Endothelial cell of umbilical vein (primary cell): Measurements from ENCODE around the gene SLC7A10. TPM values are rescaled to one million over a fixed set of nuclear protein-coding genes. Genes with fewer than 3 reads are reported as not detected.

Experiments
- BruUV-seq: library from RNA; stranded (reverse); fragments of 400-500 nt; replicated peaks from 2 replicates; lab custom pipeline; 2021; lab: Mats Ljungman, UMichigan
- CTCF ChIA-PET: fragments of 300-600, 350-600 bp; sonication (Branson Sonifier 250); formaldehyde crosslinking; loops from one replicate; lab custom pipeline; 2021; ENCODE audit warnings: antibody characterized with exemption, inconsistent platforms; lab: Charles Lee
- POLR2A ChIA-PET: fragments of 300-600, 350-600 bp; sonication (Branson Sonifier 250); formaldehyde crosslinking; loops from one replicate; lab custom pipeline; 2021; ENCODE audit warnings: antibody characterized with exemption, inconsistent platforms; lab: Charles Lee
- DNase-seq: peaks from one replicate; pipeline ENCODE4 v3.0.0-alpha.2; 2011; ENCODE audit warnings: low read depth, low spot score
- FAIRE-seq: peaks from 2 replicates; lab custom pipeline; 2011; peaks lifted over from hg19 to GRCh38; lab: Jason Lieb, UNC
- H2AFZ ChIP-seq: 2 replicates; pipeline ENCODE4 v1.6.0; 2012; ENCODE audit warnings: low read depth, low read length, control low read depth, inconsistent platforms
- H3K27ac ChIP-seq: 2 replicates; pipeline ENCODE4 v1.5.1; 2011; ENCODE audit warnings: low read depth, mild to moderate bottlenecking, control low read depth, low read length, moderate library complexity; ENCODE audit not compliant: insufficient read depth
- H3K27me3 ChIP-seq, 2 experiments: 2 replicates each; pipeline versions ENCODE4 v1.6.0 to v1.6.1; 2011; ENCODE audit warnings: low read length in 2 of 2, mixed read lengths in 1 of 2; ENCODE audit not compliant: control insufficient read depth in 2 of 2, insufficient read depth in 2 of 2
- H3K36me3 ChIP-seq, 2 experiments: 2 replicates in 1 of 2; 3 replicates in 1 of 2; pipeline ENCODE4 v1.5.1; 2011; ENCODE audit warnings: low read length in 2 of 2, mild to moderate bottlenecking in 1 of 2, moderate library complexity in 1 of 2; ENCODE audit not compliant: control insufficient read depth in 2 of 2, insufficient read depth in 2 of 2; ENCODE audit errors: extremely low read depth in 1 of 2
- H3K4me1 ChIP-seq: 3 replicates; pipeline ENCODE4 v1.5.1; 2011; ENCODE audit warnings: mild to moderate bottlenecking, low read length; ENCODE audit not compliant: control insufficient read depth, insufficient read depth; ENCODE audit errors: extremely low read depth
- H3K4me2 ChIP-seq: 2 replicates; pipeline ENCODE4 v1.6.1; 2011; ENCODE audit warnings: low read length, control low read depth, mixed read lengths; ENCODE audit not compliant: insufficient read depth
- H3K4me3 ChIP-seq, 3 experiments: fragments of 200-600 bp in 1 of 3; sonication (generic), shearing (Covaris generic) in 1 of 3; replicated peaks in 1 of 3; 2 replicates each; pipeline ENCODE4 v1.5.1; 2011 to 2016; ENCODE audit warnings: control low read depth in 3 of 3, low read length in 3 of 3, mild to moderate bottlenecking in 2 of 3, inconsistent platforms in 1 of 3, low read depth in 1 of 3, moderate library complexity in 1 of 3; ENCODE audit not compliant: insufficient read depth in 1 of 3
- H3K79me2 ChIP-seq: 2 replicates; pipeline ENCODE4 v1.6.0; 2012; ENCODE audit warnings: low read length, inconsistent platforms; ENCODE audit not compliant: control insufficient read depth, insufficient read depth
- H3K9ac ChIP-seq: replicated peaks from 2 replicates; pipeline ENCODE3; 2011; ENCODE audit warnings: low read length, control low read depth; ENCODE audit not compliant: insufficient read depth; ENCODE audit errors: extremely low read depth
- H3K9me1 ChIP-seq: replicated peaks from 3 replicates; pipeline ENCODE4 v1.6.0; 2011; ENCODE audit warnings: mild to moderate bottlenecking, low read length; ENCODE audit not compliant: control insufficient read depth, insufficient read depth; ENCODE audit errors: extremely low read depth
- H3K9me3 ChIP-seq: replicated peaks from 2 replicates; pipeline ENCODE4 v1.5.1; 2012; ENCODE audit warnings: low read length, inconsistent platforms; ENCODE audit not compliant: control insufficient read depth, insufficient read depth
- H4K20me1 ChIP-seq: replicated peaks from 2 replicates; pipeline ENCODE3; 2011; ENCODE audit warnings: mild to moderate bottlenecking, low read length; ENCODE audit not compliant: control insufficient read depth, insufficient read depth; ENCODE audit errors: extremely low read depth
- CTCF ChIP-seq, 2 donors: IDR thresholded peaks; 1 replicate in 1 of 2; 2 replicates in 1 of 2; pipeline ENCODE4 v1.5.1; 2011; ENCODE audit warnings: low read length in 2 of 2, mild to moderate bottlenecking in 2 of 2, moderate library complexity in 2 of 2, control low read depth in 1 of 2, inconsistent platforms in 1 of 2, low read depth in 1 of 2; ENCODE audit not compliant: insufficient read depth in 1 of 2; ENCODE audit errors: extremely low read depth in 1 of 2
- EZH2 ChIP-seq: IDR thresholded peaks from 2 replicates; pipeline ENCODE4 v1.6.1; 2012; ENCODE audit warnings: borderline replicate concordance, low read depth, mild to moderate bottlenecking, moderate library complexity, low read length, inconsistent platforms; ENCODE audit not compliant: severe bottlenecking
- FOS ChIP-seq: IDR thresholded peaks from 2 replicates; pipeline ENCODE4 v1.6.1; 2011; ENCODE audit warnings: mild to moderate bottlenecking, low read length, moderate library complexity, borderline replicate concordance; ENCODE audit not compliant: insufficient read depth
- GATA2 ChIP-seq: IDR thresholded peaks from 2 replicates; pipeline ENCODE4 v1.7.0; 2011; ENCODE audit warnings: low read depth, mild to moderate bottlenecking, moderate library complexity, mixed read lengths, low read length; ENCODE audit not compliant: insufficient read length, insufficient read depth
- JUN ChIP-seq: IDR thresholded peaks from 2 replicates; pipeline ENCODE4 v1.6.1; 2011; ENCODE audit warnings: borderline replicate concordance, low read depth; ENCODE audit not compliant: insufficient read length, insufficient read depth
- MAX ChIP-seq: IDR thresholded peaks from 2 replicates; pipeline ENCODE4 v1.6.1; 2011; ENCODE audit not compliant: insufficient read depth, insufficient read length
- MYC ChIP-seq: IDR thresholded peaks from one replicate; pipeline ENCODE4 v1.6.1; 2011; ENCODE audit warnings: mild to moderate bottlenecking, low read depth, low read length
- POLR2A ChIP-seq: IDR thresholded peaks from 2 replicates; pipeline ENCODE4 v1.6.1; 2012; ENCODE audit warnings: low read depth, mild to moderate bottlenecking, control low read depth, low read length
- POLR2AphosphoS5 ChIP-seq: IDR thresholded peaks from 2 replicates; pipeline ENCODE4 v1.6.1; 2012; ENCODE audit warnings: low read depth, mild to moderate bottlenecking, control low read depth, low read length, moderate library complexity; ENCODE audit not compliant: insufficient read depth
- dilution Hi-C: fragments of 300-500 bp; cut with MboI; formaldehyde crosslinking; loops from one replicate; pipeline ENCODE4 v1.15.0; 2019; ENCODE audit warnings: low sequenced_read_pairs; ENCODE audit not compliant: extremely low pct_ligation_motif_present
- intact Hi-C: fragments of 100-400 bp; cut with micrococcal nuclease; formaldehyde crosslinking; loops from one replicate; pipeline ENCODE4 v1.10.0; 2022
- polyA plus RNA-seq, 4 experiments: library from polyadenylated mRNA; depleted of rRNA in 3 of 4; stranded (reverse) in 3 of 4; unstranded in 1 of 4; fragments of >200 nt; gene quantifications; 2 replicates each; pipeline versions ENCODE4 v1.2.1 to v1.2.3, GENCODE V29; 2011 to 2012; ENCODE audit warnings: missing spikeins in 1 of 4
- total RNA-seq: library from RNA; stranded (reverse); gene quantifications from 2 replicates; pipeline ENCODE4 v1.2.3, GENCODE V29; 2021

SLC7A10 gene
- total and polyA plus RNA-seq, 2 donors (not counting 3 experiments of a cell fraction or from before 2014, with no cell fraction given), result not detected

- FAIRE-seq, result no peak
- POLR2A ChIA-PET, result no interaction called here
These were observed 17.3 kb upstream of the SLC7A10 start for GRCh38 chr19:33242911-33243310.

More at GRCh38 chr19:33242911-33243310, 17.3 kb upstream of the SLC7A10 start:
- no peak overlapping the region for H3K9ac ChIP-seq
- intact Hi-C loops, result loop anchor here (2.0 kb wide), 1 partner anchor 528 kb away; no protein-coding TSS in a partner anchor
- no peaks in the 10 kb centered on the region for H3K27me3 ChIP-seq
- BruUV-seq, result no TSS peak
- H3K27ac ChIP-seq, result no peak overlapping the region
- TF ChIP-seq FOS (no peak), JUN (no peak), MYC (no peak), POLR2AphosphoS5 (no peak), MAX (no peak), CTCF (IDR thresholded peaks at IDR 0.05; ENCODE audit: extremely low read depth in 1 of 2, insufficient read depth in 1 of 2, low read depth in 1 of 2, low read length in 2 of 2) (no peak), EZH2 (no peak), GATA2 (no peak), POLR2A (no peak)
- H3K4me3 ChIP-seq, result no peak overlapping the region
- H3K9me3 ChIP-seq, result no peaks in the 10 kb centered on the region
- H4K20me1 ChIP-seq, result no peaks in the 10 kb centered on the region
- no peaks in the 10 kb centered on the region for H3K79me2 ChIP-seq
- no peak for DNase-seq
- dilution Hi-C loops, result no loop called here
- no peaks in the 10 kb centered on the region for H3K4me1 ChIP-seq
- H3K36me3 ChIP-seq, result no peaks in the 10 kb centered on the region
- H2AFZ ChIP-seq, result no peak overlapping the region
- no peak overlapping the region for H3K4me2 ChIP-seq
- CTCF ChIA-PET, result interaction anchor here (1.3 to 9.5 kb wide), 3 partner anchors 162 to 172 kb away, joined by 3 to 181 read pairs (median 6); no protein-coding TSS in a partner anchor
- H3K9me1 ChIP-seq, result no peaks in the 10 kb centered on the region
